Omental fat pad (tissue), 4 donors: ENCODE results near the gene SLC22A1. TPM values are rescaled to one million over a fixed set of nuclear protein-coding genes. Genes with fewer than 3 reads are reported as not detected.

Experiments
- ATAC-seq: fragments of 150-250 bp; one replicate; pipeline ENCODE4 v1.9.1; 2016; ENCODE audit warnings: mild to moderate bottlenecking, moderate library complexity; ENCODE audit not compliant: low FRiP score
- DNase-seq: peaks from one replicate; pipeline ENCODE4 v3.0.0-alpha.2; 2019; ENCODE audit warnings: low spot score
- total RNA-seq, 4 donors: library from RNA; depleted of rRNA; stranded (reverse); fragments of >200 nt; gene quantifications; one replicate each; pipeline ENCODE4 v1.1.0, GENCODE V29; 2016
- TF ChIP-seq, protein P1 (sequence below), 3 donors: fragments of 450-650 bp; IDR thresholded peaks; one replicate each; pipeline ENCODE4 v1.5.1; 2016 to 2017; ENCODE audit warnings: antibody characterized with exemption in 3 of 3, mild to moderate bottlenecking in 3 of 3, moderate library complexity in 2 of 3

SLC22A1 gene
- total RNA-seq, 4 donors from 2014 or later: 0.65 to 2.5 (median 1.0) TPM

DNA sequence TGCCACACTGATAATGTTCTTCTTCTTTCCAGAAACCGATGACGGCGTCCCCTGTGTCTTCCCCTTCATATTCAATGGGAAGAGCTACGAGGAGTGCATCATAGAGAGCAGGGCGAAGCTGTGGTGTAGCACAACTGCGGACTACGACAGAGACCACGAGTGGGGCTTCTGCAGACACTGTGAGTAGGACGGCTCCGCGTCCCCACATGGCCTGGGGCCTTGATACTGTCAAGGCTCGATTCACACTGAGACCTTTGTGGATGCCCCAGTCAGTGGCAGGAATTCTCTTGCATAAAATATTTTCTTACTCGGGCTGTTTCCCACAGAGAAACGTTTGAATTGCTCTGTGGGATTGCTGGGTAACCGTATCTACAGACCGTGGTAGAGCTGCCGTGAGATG, 41.5 kb upstream of the SLC22A1 start:
- DNase-seq (no peak), ATAC-seq (no peak)
- TF ChIP-seq, protein P1, sequence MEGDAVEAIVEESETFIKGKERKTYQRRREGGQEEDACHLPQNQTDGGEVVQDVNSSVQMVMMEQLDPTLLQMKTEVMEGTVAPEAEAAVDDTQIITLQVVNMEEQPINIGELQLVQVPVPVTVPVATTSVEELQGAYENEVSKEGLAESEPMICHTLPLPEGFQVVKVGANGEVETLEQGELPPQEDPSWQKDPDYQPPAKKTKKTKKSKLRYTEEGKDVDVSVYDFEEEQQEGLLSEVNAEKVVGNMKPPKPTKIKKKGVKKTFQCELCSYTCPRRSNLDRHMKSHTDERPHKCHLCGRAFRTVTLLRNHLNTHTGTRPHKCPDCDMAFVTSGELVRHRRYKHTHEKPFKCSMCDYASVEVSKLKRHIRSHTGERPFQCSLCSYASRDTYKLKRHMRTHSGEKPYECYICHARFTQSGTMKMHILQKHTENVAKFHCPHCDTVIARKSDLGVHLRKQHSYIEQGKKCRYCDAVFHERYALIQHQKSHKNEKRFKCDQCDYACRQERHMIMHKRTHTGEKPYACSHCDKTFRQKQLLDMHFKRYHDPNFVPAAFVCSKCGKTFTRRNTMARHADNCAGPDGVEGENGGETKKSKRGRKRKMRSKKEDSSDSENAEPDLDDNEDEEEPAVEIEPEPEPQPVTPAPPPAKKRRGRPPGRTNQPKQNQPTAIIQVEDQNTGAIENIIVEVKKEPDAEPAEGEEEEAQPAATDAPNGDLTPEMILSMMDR (IDR thresholded peaks at IDR 0.05): no peak

DNA sequence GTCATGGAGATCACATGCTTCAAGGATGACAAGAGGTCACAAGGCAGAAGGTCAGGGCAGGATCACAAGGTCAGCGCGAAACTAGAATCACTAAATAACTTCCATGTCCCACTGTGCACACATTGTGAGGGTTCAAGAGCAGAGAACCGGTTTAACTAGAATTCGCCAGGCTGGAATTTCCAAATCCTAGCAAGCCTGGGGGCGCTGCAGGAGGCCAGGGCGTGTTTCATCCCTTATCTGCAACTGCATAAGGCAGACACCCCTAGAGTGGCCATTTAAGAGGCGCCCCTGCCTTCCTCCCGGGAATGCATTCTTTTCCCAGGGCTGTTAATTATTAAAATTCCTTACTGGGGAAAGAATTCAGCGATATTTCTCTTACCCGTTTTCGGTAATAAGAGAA, 40.2 kb upstream of the SLC22A1 start:
- ATAC-seq (no peak), DNase-seq (no peak)
- TF ChIP-seq, protein P1 (IDR thresholded peaks at IDR 0.05): no peak

DNA sequence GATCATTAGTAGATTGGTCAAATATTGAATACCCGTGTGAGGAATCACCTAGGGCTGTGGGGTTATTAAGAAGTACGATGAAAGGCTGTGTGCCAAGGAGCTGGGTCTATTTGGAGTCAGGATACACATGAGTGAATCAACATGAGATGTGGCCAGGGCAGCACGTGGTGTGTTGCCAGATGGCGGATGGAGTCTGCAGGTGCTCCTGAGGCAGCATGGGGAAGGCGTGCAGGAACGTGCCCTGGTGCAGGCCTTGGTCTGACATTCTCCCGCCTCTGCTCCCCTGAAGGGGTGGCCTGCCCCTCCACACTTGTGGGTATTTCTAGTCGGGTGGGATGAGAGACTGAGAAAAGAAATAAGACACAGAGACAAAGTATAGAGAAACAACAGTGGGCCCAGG, 39.0 kb upstream of the SLC22A1 start:
- no peak for ATAC-seq
- TF ChIP-seq, protein P1 (IDR thresholded peaks at IDR 0.05): no peak
- no peak for DNase-seq

DNA sequence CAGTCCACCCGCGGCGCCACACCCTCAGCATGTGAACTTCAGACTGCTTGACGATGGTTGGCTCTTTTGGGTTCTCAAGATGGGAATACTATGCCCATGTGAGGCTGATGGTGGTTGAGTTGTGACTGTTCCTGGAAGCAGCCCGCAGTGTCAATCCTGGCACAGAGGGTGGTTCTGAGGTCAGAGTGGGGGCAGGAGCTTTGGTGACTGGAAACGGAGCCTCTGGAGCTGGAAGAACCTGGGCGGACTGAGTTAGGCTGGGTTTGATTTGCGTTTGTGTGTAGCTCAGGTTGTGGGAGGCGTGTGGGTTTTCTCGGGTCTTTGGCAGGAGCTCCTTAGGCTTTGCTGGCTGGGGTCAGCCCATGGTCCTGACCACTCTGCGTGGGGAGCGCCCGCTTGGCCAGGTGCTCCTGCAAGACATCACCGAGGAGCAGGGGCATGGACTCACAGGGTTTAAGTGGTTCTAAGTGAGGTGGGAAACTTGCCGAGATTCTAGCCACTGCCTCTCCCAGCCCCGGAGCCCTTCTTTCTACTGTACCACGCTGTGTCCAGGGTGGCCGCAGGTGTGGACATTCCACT, 37.3 kb upstream of the SLC22A1 start:
- ATAC-seq (no peak), DNase-seq (no peak)
- TF ChIP-seq, protein P1 (IDR thresholded peaks at IDR 0.05): no peak

DNA sequence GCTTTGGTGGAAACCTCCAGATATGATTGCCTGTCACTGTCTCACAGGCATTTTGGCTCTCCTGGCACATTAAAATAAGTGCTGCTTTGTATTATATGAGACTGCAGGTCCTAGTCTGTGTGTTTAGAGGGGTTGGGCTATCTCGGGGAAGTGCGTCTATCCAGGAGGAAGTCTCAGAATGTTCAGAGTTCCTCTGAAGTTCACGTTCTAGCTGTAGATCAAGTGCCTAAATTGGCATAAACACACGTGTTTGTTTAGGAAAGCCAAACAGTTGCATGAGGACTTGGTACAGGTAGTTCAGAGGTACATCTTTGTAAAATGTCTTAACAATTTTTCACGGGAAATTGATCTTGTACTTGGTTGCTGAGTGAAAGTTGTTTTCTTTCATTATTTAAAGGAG, 36.4 kb upstream of the SLC22A1 start:
- DNase-seq (no peak), ATAC-seq (no peak)
- TF ChIP-seq, protein P1 (IDR thresholded peaks at IDR 0.05): no peak

DNA sequence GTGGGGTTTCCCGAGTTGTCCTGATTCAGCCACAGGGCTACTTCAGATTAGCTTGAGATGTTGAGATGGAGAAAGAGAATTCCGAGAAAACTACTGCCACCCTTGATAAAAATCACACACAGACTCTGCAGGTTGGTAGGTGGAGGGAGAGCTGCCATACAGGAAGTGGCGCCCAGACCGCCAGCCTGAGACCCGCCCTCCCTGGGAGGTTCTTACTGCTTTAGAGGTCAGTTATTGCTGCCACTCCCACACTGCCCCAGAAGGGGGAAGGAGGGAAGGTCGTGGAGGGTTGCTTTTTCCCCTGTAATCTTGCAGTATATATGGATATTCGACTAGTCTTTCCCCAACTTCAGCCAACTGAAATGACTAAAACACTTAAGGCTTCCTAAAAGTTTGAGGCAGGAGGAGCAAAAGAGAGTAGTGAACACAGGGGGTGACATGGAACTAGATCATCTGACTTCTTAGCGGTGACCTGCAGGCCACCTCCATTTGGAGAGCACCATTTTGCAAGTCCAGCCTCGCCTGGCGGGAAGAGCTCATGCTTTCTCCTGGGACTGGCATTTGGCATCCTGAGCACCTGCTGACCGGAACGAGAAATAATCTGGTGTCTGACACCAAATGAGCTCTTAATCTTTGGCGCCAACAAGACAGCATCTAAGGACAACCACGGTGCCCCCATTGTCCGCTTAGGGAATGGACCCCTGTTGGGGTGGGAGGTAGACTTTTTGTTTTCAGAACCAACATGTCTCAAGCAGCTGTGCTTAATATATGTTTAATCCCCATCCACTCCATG, 35.7 kb upstream of the SLC22A1 start:
- ATAC-seq (no peak), DNase-seq (no peak)
- TF ChIP-seq, protein P1 (IDR thresholded peaks at IDR 0.05): no peak

DNA sequence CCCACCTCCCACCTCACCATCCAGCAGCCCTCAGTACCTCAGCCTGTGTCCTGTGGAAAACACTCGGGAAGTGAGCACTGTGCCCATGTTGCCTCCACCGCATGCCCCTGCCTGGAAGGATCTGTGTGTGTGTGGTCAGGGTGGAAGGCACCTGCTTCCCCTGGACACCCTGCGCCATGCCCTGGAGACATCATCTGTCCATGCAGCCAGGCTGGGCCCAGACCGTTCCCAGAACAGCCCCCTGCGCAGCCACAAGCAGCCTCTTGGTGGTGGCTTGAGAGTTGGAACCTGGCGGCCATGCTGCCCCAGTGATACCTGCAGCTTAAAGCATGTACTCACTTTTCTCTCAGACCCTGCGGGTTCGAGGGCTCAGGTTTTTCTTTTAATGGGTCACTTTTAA, 34.9 kb upstream of the SLC22A1 start:
- TF ChIP-seq, protein P1 (IDR thresholded peaks at IDR 0.05): no peak
- ATAC-seq: no peak
- DNase-seq: no peak
